Pancreas (tissue), 10 donors: Measurements from ENCODE around the gene SLC10A3. TPM values are rescaled to one million over a fixed set of nuclear protein-coding genes. Genes with fewer than 3 reads are reported as not detected.
A peak's percentile ranks its signal among the peaks of the same experiment; 100 is the strongest.

Experiments used
- ATAC-seq, 4 donors: fragments of 200-7000 bp; cut with Tn5 transposase; one replicate each; pipeline versions ENCODE4 v1.8.0 to v1.9.1; 2020; ENCODE audit warnings: mild to moderate bottlenecking in 4 of 4, moderate library complexity in 4 of 4
- DNase-seq, 6 donors: peaks; one replicate each; pipeline ENCODE4 v3.0.0-alpha.2; 2020
- FAIRE-seq: peaks from 2 replicates; lab custom pipeline; 2012; peaks lifted over from hg19 to GRCh38; lab: Jason Lieb, UNC
- H3K27ac ChIP-seq, 4 donors: fragments of 200-600 bp; sonication (generic); 1 replicate in 3 of 4; 2 replicates in 1 of 4; pipeline versions ENCODE4 v1.5.0 to v1.8.0; 2020
- H3K27me3 ChIP-seq, 4 donors: fragments of 200-600 bp; one replicate each; pipeline ENCODE4 v1.8.0; 2021
- H3K36me3 ChIP-seq, 3 donors: fragments of 200-600 bp; sonication (generic) in 1 of 3; one replicate each; pipeline versions ENCODE4 v1.5.0 to v1.8.0; 2020 to 2021
- H3K4me1 ChIP-seq, 3 donors: fragments of 200-600 bp; one replicate each; pipeline ENCODE4 v1.8.0; 2021
- H3K4me3 ChIP-seq, 4 donors: fragments of 200-600 bp; sonication (generic) in 2 of 4; one replicate each; pipeline versions ENCODE4 v1.5.0 to v1.8.0; 2020 to 2021
- H3K9me3 ChIP-seq, 4 donors: fragments of 200-600 bp; one replicate each; pipeline ENCODE4 v1.8.0; 2021
- WGBS, 2 donors: extraction: QIAGEN DNeasy Blood & Tissue Kit; methylation state at CpG; one replicate each; pipeline ENCODE4 v1.1.7; 2013; 5-methylcytosine and 5-hydroxymethylcytosine counted together
- intact Hi-C, 3 donors: fragments of 100-400 bp; cut with DNase I; formaldehyde crosslinking; loops; one replicate each; pipeline versions ENCODE4 v1.11.1 to v1.14.2; 2022
- polyA plus RNA-seq, 2 donors: library from polyadenylated mRNA; stranded (reverse); fragments of 200-250 nt; gene quantifications; one replicate each; pipeline ENCODE4 v1.2.3, GENCODE V29; 2013
- total RNA-seq, 6 donors: library from RNA; stranded (reverse); fragmentation: NEBNext Ultra II Directional in 4 of 6; extraction: Animal tissue kit (Norgen Biotek cat#: 25700) in 4 of 6; gene quantifications; one replicate each; pipeline versions ENCODE4 v1.2.1 to v1.2.4, GENCODE V29; 2021 to 2023
- TF ChIP-seq, protein P1 (sequence below), 4 donors: fragments of 200-600 bp; sonication (generic) in 3 of 4; IDR thresholded peaks; one replicate each; pipeline versions ENCODE4 v1.5.0 to v1.8.0; 2021; ENCODE audit warnings: antibody characterized with exemption in 4 of 4
- donor health status: healthy with polysubstance abuse.
- donor health status: DM: no; HTN: no; CAD: no; lungs with moderate emphysema.
- donor health status: DM: no; HTN: no; CAD: no.
- donor health status: control.
- donor health status: control.
- donor health status: Bipolar disorder and iron deficiency.
- donor health status: DM: yes; HTN: yes; CAD: no.
- donor health status: DM: no; HTN: no; CAD: no.
- donor health status: DM: no; HTN: no; CAD: no.
- donor health status: DM: yes; HTN: yes; CAD: no.

SLC10A3 gene
- total and polyA plus RNA-seq, 8 donors, result 9.6 to 19.1 (median 11.6) TPM

DNA sequence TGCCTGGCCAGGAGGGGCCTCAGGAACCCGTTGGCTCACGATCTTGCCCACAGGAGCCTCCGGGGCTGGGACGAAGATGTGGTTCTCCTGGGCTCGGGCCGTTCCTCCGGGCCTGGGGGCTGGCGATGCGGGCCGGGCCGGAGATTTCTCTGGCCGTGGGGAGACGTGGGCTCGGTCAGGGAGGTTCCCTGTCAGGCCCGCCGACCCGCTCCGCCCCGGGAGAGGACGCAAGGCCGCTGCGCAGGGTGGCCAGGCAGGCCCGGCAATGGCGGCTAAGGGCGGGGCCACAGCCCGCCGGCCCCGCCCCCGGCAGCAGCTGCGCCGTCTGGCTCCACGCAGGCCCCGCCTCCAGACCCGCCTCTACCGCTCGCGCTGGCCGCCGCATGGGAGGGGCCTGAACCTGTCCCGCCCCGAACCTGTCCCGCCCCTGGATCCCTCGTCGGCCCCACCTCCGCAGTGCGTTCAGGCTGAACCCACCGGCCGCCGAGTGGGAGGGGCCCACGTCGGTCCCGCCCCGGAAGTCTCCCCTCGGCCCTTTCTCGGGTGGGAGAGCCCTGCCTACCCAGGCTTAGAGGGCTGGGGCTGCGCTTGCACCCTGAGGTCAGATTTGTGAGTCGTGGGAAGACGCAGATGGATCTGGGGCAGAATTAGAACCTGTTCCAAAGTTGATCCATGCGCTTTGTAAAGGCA lies 25.7 kb upstream of the SLC10A3 start, which contains the start of gene FAM3A:
Gene FAM3A (minus strand): TSS at position 267 of the 690 bp plus-strand sequence. CDS start 460 bp downstream, outside the sequence.
- intact Hi-C loops, result no loop called here
- Histone ChIP-seq H3K36me3 (no peaks in the 10 kb centered on the region), H3K27ac (peak within 1 kb of the TSS; percentile 78 to 88 (median 82)), H3K27me3 (no peaks in the 10 kb centered on the region), H3K4me3 (peak within 1 kb of the TSS; percentile 44 to 67 (median 59)), H3K9me3 (no peaks in the 10 kb centered on the region), H3K4me1 (no peaks in the 10 kb centered on the region)
- ATAC-seq (peak; percentile 87 to 94 (median 92)), DNase-seq (peak; percentile 91 to 98 (median 94)), FAIRE-seq (peak; percentile 59)
- 0 to 25% methylated on average over 37 to 59 of the region's 59 CpGs for WGBS, 2 donors
- TF ChIP-seq, protein P1, sequence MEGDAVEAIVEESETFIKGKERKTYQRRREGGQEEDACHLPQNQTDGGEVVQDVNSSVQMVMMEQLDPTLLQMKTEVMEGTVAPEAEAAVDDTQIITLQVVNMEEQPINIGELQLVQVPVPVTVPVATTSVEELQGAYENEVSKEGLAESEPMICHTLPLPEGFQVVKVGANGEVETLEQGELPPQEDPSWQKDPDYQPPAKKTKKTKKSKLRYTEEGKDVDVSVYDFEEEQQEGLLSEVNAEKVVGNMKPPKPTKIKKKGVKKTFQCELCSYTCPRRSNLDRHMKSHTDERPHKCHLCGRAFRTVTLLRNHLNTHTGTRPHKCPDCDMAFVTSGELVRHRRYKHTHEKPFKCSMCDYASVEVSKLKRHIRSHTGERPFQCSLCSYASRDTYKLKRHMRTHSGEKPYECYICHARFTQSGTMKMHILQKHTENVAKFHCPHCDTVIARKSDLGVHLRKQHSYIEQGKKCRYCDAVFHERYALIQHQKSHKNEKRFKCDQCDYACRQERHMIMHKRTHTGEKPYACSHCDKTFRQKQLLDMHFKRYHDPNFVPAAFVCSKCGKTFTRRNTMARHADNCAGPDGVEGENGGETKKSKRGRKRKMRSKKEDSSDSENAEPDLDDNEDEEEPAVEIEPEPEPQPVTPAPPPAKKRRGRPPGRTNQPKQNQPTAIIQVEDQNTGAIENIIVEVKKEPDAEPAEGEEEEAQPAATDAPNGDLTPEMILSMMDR (IDR thresholded peaks at IDR 0.05), result no peak

DNA sequence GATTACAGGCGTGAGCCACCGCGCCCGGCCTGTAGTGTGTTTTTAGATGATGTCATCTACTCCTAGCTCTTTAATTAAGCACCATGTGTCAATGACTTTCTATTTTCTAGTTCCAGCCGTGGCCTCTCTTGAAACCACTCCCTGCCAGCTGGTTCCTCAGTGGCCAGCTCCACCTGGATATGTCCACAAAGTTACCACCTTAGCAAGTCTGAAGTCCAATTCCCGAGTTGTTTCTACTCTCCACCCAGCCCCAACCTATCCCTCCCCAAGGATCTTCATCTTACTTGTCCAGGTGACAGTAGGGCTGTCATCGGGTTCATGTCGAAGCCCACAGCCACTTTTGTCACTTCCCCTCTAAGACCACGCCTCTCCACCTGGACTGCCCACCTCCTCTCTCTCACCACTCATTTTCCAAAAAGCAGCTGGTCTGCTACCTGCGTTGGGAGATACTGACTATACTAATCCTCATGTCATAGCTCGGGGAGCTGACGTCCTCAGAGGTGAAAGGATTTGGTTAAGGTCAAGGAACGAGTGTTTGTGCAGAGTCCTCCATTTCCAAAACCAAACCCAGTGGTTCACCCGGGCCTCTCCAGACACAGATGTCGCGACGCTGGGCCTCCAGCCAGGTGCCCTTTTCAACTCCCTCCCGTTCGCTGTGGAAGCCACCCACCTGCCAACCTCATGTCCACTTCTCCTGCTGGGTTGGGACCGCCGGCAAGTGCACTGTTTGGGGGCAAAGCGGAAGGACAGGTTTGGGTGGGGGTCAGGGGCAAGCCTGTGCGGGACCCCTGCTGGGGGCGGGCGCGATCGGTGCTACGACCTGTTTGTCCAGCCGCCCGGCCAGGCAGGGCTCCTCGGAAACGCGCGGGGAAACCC lies 24.9 kb upstream of the SLC10A3 start:
- Histone ChIP-seq H3K4me3 (peak overlapping the region; percentile 44 to 67 (median 59)), H3K36me3 (no peaks in the 10 kb centered on the region), H3K27ac (peak overlapping the region; percentile 78 to 88 (median 82)), H3K9me3 (no peaks in the 10 kb centered on the region), H3K4me1 (no peaks in the 10 kb centered on the region), H3K27me3 (no peaks in the 10 kb centered on the region)
- DNase-seq (peak in 4 of 6 donors; percentile 48 to 79 (median 64)), FAIRE-seq (no peak), ATAC-seq (peak; percentile 7 to 35 (median 27))
- TF ChIP-seq, protein P1 (IDR thresholded peaks at IDR 0.05), result no peak
- 8 to 34% methylated on average over 34 of the region's 34 CpGs for WGBS, 2 donors
- intact Hi-C loops, result no loop called here

DNA sequence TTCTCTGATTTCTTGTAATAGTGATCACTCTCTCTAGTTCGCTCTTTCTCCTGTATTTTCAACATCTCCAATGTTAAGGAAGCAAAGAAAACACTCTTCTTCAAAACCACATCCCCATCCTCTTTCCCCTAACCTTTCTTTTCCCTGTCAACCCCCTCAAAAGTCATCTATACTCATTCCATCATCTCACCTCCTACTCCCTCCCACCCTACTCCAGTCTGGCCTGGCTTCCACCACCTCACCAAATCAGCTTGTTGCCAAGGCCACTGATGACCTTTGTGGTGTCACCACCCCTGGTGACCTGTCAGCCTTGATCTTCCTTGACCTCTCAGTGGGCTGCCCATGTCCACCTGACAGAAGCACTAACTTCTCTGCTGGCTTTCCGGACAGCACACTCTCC lies 23.3 kb upstream of the SLC10A3 start:
- ATAC-seq, result no peak
- DNase-seq, result no peak
- intact Hi-C loops, result no loop called here
- Histone ChIP-seq H3K4me1 (no peaks in the 10 kb centered on the region), H3K9me3 (no peaks in the 10 kb centered on the region), H3K36me3 (no peaks in the 10 kb centered on the region), H3K4me3 (no peak overlapping the region), H3K27ac (no peak overlapping the region), H3K27me3 (no peaks in the 10 kb centered on the region)
- FAIRE-seq, result no peak
- 80 to 90% methylated on average over 2 of the region's 2 CpGs for WGBS, 2 donors
- TF ChIP-seq, protein P1 (IDR thresholded peaks at IDR 0.05), result no peak

DNA sequence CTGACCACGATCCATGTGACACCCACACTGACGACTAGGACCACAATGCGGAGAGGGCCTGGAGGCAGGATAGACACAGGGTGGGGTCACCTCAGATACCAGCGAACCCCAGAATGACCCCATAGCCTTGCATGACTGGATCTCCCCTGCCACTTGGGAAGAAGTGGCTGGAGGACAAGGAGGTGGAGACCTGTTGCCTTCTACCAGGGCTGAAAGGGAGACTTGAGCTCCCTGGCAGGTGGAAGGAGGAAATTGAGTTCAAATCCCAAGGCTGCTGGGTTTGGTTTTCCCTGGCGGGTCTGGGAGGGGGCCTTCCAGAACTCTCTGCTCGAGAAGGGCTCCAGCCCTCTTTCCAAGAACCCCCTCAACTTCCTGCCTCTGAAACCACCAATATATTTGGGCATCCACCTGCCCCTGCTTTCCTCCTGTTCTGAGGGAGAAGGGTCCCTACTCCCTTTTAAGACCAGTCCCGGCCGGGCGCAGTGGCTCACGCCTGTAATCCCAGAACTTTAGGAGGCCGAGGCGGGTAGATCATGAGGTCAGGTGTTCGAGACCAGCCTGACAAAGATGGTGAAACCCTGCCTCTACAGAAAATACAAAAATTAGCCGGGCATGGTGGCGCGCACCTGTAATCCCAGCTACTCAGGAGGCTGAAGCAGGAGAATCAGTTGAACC lies 22.6 kb upstream of the SLC10A3 start:
- Histone ChIP-seq H3K4me1 (no peaks in the 10 kb centered on the region), H3K9me3 (no peaks in the 10 kb centered on the region), H3K27me3 (no peaks in the 10 kb centered on the region), H3K4me3 (no peak overlapping the region), H3K27ac (no peak overlapping the region), H3K36me3 (no peaks in the 10 kb centered on the region)
- intact Hi-C loops, result no loop called here
- FAIRE-seq, result no peak
- DNase-seq, result no peak
- TF ChIP-seq, protein P1 (IDR thresholded peaks at IDR 0.05), result no peak
- no peak for ATAC-seq
- WGBS, 2 donors, result 87 to 94% methylated on average over 16 of the region's 16 CpGs
